Measurements from ENCODE around the gene AP3B2.
A peak's percentile ranks its signal among the peaks of the same experiment; 100 is the strongest.
"Not testable (repeated sequence)": the region's sequence is repeated elsewhere in the genome, so short reads cannot be mapped to it uniquely, and the experiment has no call there.

Gene AP3B2

GRCh38 chr15:82649226-82649999 lies 60.3 kb downstream of the AP3B2 start:
- Histone ChIP-seq H3K27ac (ENCODE audit: low read depth, low read length) (no peak overlapping the region), H3K4me3 (ENCODE audit: low read depth, low read length) (no peak overlapping the region), H3K4me1 (ENCODE audit: control insufficient read depth, insufficient read depth, low read length) (no peaks in the 10 kb centered on the region), H3K9ac (ENCODE audit: low read depth, low read length) (no peak overlapping the region), H3K27me3 (ENCODE audit: control insufficient read depth, insufficient read depth, low read length) (peaks cover 56% of the 10 kb centered on the region), H3K36me3 (ENCODE audit: control insufficient read depth, insufficient read depth, low read length) (no peaks in the 10 kb centered on the region), H3K9me3 (ENCODE audit: control insufficient read depth, insufficient read depth, low read length) (0 out of 2 replicates have a peak, but pooled peaks cover 2% of the 10 kb centered on the region)

DNA sequence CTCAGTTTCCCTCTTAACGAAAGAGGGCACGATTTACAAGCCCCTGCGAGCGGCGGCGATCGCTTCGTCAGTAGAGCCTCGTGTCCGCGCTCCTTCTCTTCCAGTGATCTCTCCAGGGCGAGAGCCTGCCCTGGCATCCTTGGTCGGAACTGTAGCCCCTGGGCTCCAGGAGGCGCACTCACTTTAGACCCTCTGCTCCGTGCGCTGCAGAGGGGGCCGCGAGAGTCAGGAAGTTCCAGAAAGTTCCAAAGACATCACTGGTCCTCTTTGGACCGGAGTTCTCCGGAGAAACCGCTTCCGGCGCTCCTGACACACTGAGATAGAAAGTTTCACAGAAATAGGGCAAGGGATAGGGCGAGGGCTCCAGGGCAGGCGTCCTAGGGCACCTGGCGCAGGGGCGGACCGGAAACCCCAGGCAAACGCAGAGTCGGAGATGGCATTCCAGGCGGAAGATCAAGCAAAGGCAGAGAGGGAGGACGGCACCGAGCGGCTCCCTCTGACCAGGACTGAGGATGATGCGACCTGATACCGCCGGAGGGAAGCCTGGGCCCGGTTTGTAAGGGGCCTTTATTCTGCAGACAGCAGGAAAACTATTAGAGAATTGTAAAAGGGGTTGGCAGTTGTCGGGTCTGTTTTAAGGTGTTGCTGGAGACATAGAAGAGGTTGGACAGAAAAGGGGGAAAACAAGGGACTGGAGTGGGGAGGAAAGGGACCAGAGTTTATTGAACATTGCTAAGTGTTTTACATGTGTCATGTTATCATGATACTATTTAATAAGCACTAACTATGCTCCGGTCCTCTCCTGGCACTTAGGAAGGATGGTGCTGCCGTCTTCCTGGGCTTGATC lies 61.2 kb downstream of the AP3B2 start:
- H3K4me3 ChIP-seq (ENCODE audit: low read depth, low read length) = peak overlapping the region; percentile 50

GRCh38 chr15:82647835-82648256 lies 61.8 kb downstream of the AP3B2 start:
- Histone ChIP-seq H3K4me3 (ENCODE audit: low read depth, low read length) (peak overlapping the region; percentile 50), H3K36me3 (ENCODE audit: control insufficient read depth, insufficient read depth, low read length) (no peaks in the 10 kb centered on the region), H3K9me3 (ENCODE audit: control insufficient read depth, insufficient read depth, low read length) (0 out of 2 replicates have a peak, but pooled peaks cover 2% of the 10 kb centered on the region), H3K4me1 (ENCODE audit: control insufficient read depth, insufficient read depth, low read length) (no peaks in the 10 kb centered on the region), H3K9ac (ENCODE audit: low read depth, low read length) (no peak overlapping the region), H3K27me3 (ENCODE audit: control insufficient read depth, insufficient read depth, low read length) (peaks cover 59% of the 10 kb centered on the region), H3K27ac (ENCODE audit: low read depth, low read length) (no peak overlapping the region)

More for the DNA sequence above, 61.2 kb downstream of the AP3B2 start:
- Histone ChIP-seq H3K9me3 (ENCODE audit: control insufficient read depth, insufficient read depth, low read length) (0 out of 2 replicates have a peak, but pooled peaks cover 2% of the 10 kb centered on the region), H3K9ac (ENCODE audit: low read depth, low read length) (no peak overlapping the region), H3K36me3 (ENCODE audit: control insufficient read depth, insufficient read depth, low read length) (no peaks in the 10 kb centered on the region), H3K4me1 (ENCODE audit: control insufficient read depth, insufficient read depth, low read length) (no peaks in the 10 kb centered on the region), H3K27ac (ENCODE audit: low read depth, low read length) (no peak overlapping the region), H3K27me3 (ENCODE audit: control insufficient read depth, insufficient read depth, low read length) (peaks cover 59% of the 10 kb centered on the region)

DNA sequence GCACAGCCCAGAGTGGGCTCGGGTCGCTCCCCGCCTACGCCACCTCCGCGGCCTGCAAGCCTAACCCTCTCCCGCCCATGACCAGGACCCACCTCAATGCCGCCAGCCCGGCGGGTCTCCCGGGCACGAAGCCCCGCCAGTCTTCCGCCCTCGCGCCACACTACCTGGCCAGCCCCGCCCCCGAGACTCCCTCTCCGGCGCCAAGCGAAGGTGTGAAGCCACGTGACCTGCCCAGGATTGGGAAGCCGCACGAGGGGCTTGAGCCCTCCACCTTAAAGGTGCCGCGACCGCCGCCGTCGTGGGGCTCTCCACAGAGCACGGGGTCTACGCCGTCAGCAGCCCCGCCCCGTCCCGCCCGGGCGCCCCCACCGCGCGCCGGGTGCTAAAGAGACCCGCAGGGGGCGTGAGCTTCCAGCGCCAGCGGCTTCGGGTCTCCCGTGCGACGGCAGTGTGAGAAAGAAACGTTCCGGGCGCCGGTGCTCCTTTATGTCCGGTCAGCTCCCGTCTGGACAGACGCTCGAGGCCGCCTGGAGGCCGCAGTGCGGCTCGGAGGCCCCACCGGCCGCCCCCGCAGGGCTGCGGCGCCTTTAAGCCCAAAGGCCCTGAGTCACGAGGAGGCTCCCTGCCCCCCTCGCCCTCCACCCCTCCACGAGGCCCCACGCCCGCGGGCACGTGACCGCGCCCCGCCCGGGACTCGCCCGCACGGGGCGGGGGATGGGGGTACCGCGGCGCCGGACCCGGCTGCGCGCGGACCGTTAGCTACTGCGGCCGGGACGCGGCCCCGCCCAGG lies 62.4 kb downstream of the AP3B2 start, which contains the start of gene CPEB1:
Gene CPEB1, minus strand, starts transcription at position 319 of the 790 bp plus-strand sequence. CDS start 18,904 bp downstream, outside the sequence.
- 0 out of 2 replicates have a peak, but pooled peaks cover 2% of the 10 kb centered on the region for H3K9me3 ChIP-seq (ENCODE audit: control insufficient read depth, insufficient read depth, low read length)
- no peak within 1 kb of the TSS for H3K9ac ChIP-seq (ENCODE audit: low read depth, low read length)
- H3K36me3 ChIP-seq (ENCODE audit: control insufficient read depth, insufficient read depth, low read length) = no peaks in the 10 kb centered on the region
- no peak within 1 kb of the TSS for H3K27ac ChIP-seq (ENCODE audit: low read depth, low read length)
- no peaks in the 10 kb centered on the region for H3K4me1 ChIP-seq (ENCODE audit: control insufficient read depth, insufficient read depth, low read length)
- H3K4me3 ChIP-seq (ENCODE audit: low read depth, low read length) = peak within 1 kb of the TSS; percentile 51
- H3K27me3 ChIP-seq (ENCODE audit: control insufficient read depth, insufficient read depth, low read length) = peaks cover 59% of the 10 kb centered on the region

- no peak overlapping the region for H3K27ac ChIP-seq (ENCODE audit: low read depth, low read length)
- H3K27me3 ChIP-seq (ENCODE audit: control insufficient read depth, insufficient read depth, low read length) = peaks cover 59% of the 10 kb centered on the region
- 0 out of 2 replicates have a peak, but pooled peaks cover 2% of the 10 kb centered on the region for H3K9me3 ChIP-seq (ENCODE audit: control insufficient read depth, insufficient read depth, low read length)
- H3K9ac ChIP-seq (ENCODE audit: low read depth, low read length) = no peak overlapping the region
- H3K36me3 ChIP-seq (ENCODE audit: control insufficient read depth, insufficient read depth, low read length) = no peaks in the 10 kb centered on the region
- peak overlapping the region; percentile 51 for H3K4me3 ChIP-seq (ENCODE audit: low read depth, low read length)
- H3K4me1 ChIP-seq (ENCODE audit: control insufficient read depth, insufficient read depth, low read length) = peaks cover 1% of the 10 kb centered on the region
Observed at GRCh38 chr15:82646250-82647044, 63.2 kb downstream of the AP3B2 start.

- not testable (repeated sequence) for H3K4me1 ChIP-seq (ENCODE audit: control insufficient read depth, insufficient read depth, low read length); H3K27ac ChIP-seq (ENCODE audit: low read depth, low read length); H3K36me3 ChIP-seq (ENCODE audit: control insufficient read depth, insufficient read depth, low read length); H3K4me3 ChIP-seq (ENCODE audit: low read depth, low read length); H3K9me3 ChIP-seq (ENCODE audit: control insufficient read depth, insufficient read depth, low read length); H3K9ac ChIP-seq (ENCODE audit: low read depth, low read length)
- H3K27me3 ChIP-seq (ENCODE audit: control insufficient read depth, insufficient read depth, low read length) = peaks cover 57% of the 10 kb centered on the region
Observed at GRCh38 chr15:82644967-82645852, 64.5 kb downstream of the AP3B2 start.

DNA sequence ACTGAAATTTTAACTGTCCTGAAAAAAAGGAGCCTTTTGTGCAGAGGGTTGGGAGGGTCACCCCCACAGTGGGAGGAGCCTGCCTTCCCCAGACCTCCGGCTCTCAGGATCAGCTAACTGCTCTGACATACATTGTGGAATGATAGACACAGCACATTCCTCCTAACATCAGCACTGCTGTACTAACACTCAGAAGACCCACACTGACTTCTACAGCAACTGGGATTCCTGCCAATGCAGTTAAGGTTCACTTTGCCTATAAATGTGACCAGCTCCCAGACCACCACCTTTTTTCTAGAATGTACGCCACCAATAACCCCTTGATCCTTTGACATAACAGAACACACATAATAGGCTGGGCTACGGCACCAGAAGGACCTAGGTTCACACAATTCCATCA lies 65.7 kb downstream of the AP3B2 start:
- H3K9me3 ChIP-seq (ENCODE audit: control insufficient read depth, insufficient read depth, low read length) = 0 out of 2 replicates have a peak, but pooled peaks cover 2% of the 10 kb centered on the region
- H3K36me3 ChIP-seq (ENCODE audit: control insufficient read depth, insufficient read depth, low read length) = no peaks in the 10 kb centered on the region
- H3K4me1 ChIP-seq (ENCODE audit: control insufficient read depth, insufficient read depth, low read length) = peaks cover 9% of the 10 kb centered on the region
- no peak overlapping the region for H3K27ac ChIP-seq (ENCODE audit: low read depth, low read length)
- H3K27me3 ChIP-seq (ENCODE audit: control insufficient read depth, insufficient read depth, low read length) = peaks cover 45% of the 10 kb centered on the region
- H3K9ac ChIP-seq (ENCODE audit: low read depth, low read length) = no peak overlapping the region
- no peak overlapping the region for H3K4me3 ChIP-seq (ENCODE audit: low read depth, low read length)

DNA sequence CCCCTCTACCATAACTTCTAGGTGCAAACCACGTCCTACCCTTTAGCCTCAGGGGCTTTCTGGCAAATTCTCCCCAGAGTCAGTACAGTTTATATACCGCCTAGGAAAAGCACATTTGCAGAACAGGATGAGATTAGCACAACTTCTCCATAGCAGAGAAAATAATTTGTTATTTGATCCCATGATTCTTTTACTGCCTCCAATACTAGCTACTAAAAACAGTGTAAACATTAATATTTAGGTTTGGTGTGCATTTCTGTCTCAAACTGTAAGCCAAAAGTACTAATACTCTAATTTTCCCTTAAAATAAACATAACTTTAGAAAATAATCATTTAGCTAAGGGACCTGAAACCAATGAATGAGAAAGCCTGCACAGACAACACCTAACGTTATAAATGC lies 67.0 kb downstream of the AP3B2 start:
- peaks cover 32% of the 10 kb centered on the region for H3K27me3 ChIP-seq (ENCODE audit: control insufficient read depth, insufficient read depth, low read length)
- H3K9me3 ChIP-seq (ENCODE audit: control insufficient read depth, insufficient read depth, low read length) = 0 out of 2 replicates have a peak, but pooled peaks cover 2% of the 10 kb centered on the region
- H3K27ac ChIP-seq (ENCODE audit: low read depth, low read length) = no peak overlapping the region
- H3K36me3 ChIP-seq (ENCODE audit: control insufficient read depth, insufficient read depth, low read length) = no peaks in the 10 kb centered on the region
- H3K4me3 ChIP-seq (ENCODE audit: low read depth, low read length) = no peak overlapping the region
- H3K4me1 ChIP-seq (ENCODE audit: control insufficient read depth, insufficient read depth, low read length) = peaks cover 9% of the 10 kb centered on the region
- no peak overlapping the region for H3K9ac ChIP-seq (ENCODE audit: low read depth, low read length)

- Histone ChIP-seq H3K9ac (ENCODE audit: low read depth, low read length) (no peak overlapping the region), H3K4me1 (ENCODE audit: control insufficient read depth, insufficient read depth, low read length) (peaks cover 9% of the 10 kb centered on the region), H3K27me3 (ENCODE audit: control insufficient read depth, insufficient read depth, low read length) (peaks cover 21% of the 10 kb centered on the region), H3K9me3 (ENCODE audit: control insufficient read depth, insufficient read depth, low read length) (no peaks in the 10 kb centered on the region), H3K4me3 (ENCODE audit: low read depth, low read length) (no peak overlapping the region), H3K36me3 (ENCODE audit: control insufficient read depth, insufficient read depth, low read length) (no peaks in the 10 kb centered on the region), H3K27ac (ENCODE audit: low read depth, low read length) (no peak overlapping the region)
Observed at GRCh38 chr15:82641129-82641798, 68.4 kb downstream of the AP3B2 start.
